CD4-positive, alpha-beta T cell treated with Interleukin-6 at 100 ng/mL for 8 hours (primary cell): ENCODE data around the gene DLX4.

Experiments
- DNase-seq: peaks from one replicate; pipeline ENCODE4 v3.0.0-alpha.2; 2020; ENCODE audit warnings: mixed read lengths, low spot score

DLX4 gene

DNA sequence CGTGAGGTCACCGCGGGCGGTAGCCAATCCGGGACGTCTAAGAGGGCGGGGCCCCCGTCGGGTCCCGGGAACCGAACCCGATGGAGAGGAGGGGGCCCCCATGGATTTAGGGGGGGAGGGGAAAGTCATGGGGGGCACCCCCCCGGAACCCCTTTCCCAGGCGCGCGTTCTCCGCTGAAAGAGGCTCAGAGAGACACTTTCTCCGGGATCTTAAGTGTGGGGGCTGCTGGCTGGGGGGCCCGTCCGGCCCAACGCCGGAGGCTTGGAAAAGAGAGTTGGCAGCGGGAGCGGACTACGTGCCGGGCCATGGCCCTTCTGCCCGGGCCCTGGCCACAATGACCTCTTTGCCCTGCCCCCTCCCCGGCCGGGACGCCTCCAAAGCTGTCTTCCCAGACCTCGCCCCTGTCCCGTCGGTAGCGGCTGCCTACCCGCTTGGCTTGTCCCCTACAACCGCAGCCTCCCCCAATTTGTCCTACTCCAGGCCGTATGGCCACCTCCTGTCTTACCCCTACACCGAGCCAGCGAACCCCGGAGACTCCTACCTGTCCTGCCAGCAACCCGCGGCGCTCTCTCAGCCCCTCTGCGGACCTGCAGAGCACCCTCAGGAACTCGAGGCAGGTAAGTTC, at the start of gene DLX4:
DLX4 (plus strand) TSS at position 57 of the 626 bp plus-strand sequence; CDS start at position 336, 279 bp downstream.
- DNase-seq: no peak

DNA sequence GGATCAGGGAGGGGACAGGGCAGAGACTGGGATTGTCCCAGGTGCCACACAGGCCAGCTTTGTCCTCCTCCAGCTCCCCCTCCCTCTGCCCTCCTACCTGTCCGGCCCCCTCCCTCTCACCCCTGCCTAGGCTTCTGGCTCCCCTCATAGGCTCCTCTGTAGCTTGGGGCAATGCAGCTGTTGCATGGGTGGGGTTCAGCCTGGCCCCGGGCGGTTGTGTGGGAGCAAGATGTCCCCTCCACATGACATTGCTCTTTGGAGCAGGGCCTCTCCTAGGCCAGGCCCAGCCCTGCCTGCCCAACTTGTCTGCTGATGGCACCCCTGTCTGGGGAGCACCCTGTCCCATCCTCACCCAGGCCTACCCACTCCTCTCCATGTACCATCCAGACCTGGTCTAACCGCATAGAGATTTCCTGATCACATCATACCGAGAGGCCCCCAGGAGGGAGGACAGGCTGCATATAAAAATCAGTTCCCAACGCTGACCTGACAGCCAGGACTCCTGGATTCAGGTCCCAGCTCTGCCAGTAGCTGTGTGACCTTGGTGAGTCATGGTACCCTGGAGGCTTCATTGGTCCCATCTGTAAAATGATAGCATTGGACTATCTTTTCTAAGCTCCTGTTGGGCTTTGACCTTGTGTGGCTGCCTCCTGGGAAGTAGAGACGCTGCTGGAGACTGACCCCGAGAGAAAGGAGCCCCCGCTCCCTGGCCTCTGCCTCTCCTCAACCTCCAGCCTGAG, 48.8 kb upstream of the DLX4 start:
- DNase-seq: no peak

DNA sequence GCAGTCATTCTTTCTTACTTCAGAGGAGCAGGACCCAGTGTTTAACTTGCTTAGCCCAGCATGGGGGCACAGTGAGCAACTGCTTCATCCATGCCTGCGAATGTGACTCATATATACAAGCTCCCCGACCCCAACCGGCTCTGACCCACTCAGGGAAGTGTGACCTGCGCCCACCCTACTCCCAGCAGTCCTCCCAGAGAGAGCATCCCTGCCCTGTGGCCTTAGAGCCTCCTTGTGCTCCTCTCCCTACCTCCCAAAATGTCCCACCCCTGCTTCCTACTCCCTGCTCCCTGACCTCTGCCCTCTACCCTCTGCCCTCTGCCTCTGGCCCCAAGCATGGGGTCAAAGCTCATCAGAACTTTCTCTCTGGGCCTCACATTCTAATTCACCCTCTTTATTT, 46.9 kb upstream of the DLX4 start:
- no peak for DNase-seq

GRCh38 chr17:49924116-49924515, 44.9 kb upstream of the DLX4 start:
- no peak for DNase-seq

DNA sequence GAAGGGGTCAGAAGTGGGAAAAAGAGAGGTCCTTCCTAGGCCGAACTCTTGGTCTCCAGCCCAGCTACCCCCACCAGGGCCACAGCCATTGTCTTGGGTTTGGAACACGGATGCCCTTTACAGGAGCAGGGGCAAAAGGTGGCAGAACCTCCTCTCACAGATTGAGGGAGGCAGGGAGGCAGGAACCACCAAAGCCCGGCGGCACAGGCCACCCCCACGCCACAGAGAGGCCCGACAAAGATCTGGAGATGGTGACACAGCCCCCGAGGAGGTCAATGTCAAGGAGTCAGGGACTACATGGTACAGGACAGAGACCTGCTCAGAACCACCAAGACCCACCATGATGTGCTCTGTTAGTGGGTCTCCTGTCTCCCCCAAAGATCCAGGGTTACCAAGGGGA, 44.4 kb upstream of the DLX4 start:
- no peak for DNase-seq

DNA sequence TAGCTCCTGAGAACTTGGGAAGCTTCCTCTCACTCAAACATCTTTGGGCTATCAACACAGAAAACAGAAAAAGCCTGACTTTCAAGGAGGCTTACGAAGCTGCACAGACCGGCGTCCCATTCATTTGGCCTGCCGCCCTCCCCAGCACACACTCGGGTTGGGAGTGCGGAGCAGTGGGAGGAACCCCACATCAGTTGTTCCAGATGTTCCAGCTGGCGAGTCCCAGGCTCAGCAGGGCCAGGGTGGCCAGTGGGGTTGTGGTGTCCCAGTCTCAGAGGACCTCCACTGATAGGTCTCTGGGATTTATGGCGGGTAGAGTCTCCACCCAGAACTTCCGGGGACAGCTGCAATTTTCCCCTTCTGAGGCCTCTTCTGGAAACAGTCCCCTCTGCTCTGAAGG, 43.1 kb upstream of the DLX4 start:
- DNase-seq: no peak

GRCh38 chr17:49926886-49927285, 42.1 kb upstream of the DLX4 start:
- no peak for DNase-seq

DNA sequence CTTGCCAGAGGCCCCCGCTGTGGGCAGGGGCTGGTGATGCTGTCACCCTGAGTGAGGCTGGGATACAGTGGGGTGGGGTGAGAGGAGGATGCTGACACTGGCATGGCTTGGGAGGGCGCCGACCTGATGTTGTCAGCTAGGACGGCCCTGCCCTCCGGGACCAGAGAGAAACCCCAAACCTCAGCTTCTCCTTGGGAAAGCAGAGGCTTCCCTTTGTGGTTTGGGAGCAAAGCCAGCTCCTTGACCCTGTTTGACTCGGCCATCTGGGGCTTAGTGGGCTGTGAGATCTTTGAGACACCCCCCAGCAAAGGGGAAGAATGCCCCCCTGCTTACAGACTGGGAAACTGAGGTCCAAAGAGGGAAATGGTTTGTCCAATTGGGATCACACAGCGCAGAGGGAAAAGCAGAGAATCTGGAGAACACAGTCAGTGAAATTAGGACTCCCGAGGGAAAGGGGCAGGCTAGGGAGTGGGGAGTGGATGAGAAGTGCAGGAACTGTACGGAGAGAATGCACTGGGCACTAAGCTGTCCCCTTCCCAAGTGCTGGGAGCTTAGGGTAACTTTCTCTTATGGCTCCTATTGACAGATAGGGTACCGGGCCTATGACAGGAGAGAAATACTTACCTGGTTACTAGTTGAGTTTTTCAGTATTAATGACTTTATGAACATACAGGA, 40.7 kb upstream of the DLX4 start:
- no peak for DNase-seq

- no peak for DNase-seq
These were observed 40.0 kb upstream of the DLX4 start for GRCh38 chr17:49928837-49929475.

DNA sequence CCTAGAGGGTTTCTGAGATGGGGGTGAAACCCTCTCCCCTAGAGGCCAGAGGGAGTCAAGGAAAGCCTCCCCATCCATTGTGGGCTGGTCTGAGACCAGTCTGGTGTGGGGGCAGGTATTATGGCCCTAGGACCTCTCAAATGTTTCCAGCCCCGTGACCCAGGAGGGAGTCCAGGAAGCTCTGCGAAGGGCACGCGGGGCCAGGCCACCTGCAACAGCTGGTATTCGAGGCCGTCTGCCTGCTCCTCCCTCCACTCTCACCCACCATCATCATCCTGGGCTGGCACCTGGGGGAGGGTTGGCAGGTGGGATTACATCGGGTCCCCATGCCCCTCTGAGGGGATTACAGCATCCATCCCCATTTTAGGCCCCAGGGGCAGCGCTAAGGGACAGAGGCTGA, 38.1 kb upstream of the DLX4 start:
- DNase-seq: no peak

GRCh38 chr17:49931416-49932137, 37.4 kb upstream of the DLX4 start:
- no peak for DNase-seq

DNA sequence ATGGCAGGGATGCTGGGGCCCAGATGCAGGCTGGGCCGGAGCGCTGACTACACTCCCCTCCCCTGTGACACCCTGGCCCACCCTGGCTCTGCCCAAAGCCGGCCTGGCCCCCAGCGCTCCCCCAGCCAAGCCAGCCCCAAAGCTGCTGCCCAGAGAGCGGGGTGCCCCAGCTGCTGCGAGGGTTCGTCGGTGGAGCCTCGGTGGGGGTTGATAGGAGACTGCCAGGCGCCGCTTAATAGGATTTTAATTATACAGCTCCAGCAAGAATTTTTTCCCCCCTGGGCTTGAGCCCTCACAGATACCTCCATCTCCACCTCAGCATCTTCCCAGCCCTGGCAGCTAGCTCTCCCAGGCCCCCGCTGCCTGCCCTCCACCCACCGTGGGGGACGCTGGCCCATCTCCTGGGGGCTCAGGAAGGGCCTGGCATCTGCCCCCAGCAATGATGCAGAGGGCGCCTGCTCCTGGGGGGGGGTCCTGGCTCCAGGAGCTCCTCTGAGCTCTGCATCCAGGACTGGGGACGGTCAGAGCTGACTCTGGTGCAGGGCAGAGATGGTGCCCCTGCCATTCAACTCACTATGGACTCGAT, 36.8 kb upstream of the DLX4 start:
- DNase-seq: no peak

DNA sequence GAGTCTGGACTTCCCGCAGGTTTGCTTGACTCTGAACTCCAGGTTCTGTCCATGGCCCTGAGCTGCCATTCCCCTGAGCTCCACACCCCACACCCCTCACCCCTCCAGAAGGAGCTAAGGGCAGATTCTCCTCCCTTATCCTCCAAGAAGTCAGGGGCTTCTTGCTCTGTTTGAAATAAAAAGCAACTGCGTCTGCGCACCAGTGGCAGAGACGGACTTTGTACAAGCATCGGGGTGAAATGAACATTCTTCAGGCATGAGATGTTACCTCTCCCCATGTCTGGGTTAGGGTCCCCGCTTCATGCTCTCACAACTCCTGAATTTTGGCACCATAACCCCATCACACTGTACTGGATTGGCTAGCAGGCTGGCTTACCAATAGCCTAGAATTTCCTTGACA, 36.1 kb upstream of the DLX4 start:
- DNase-seq: no peak

GRCh38 chr17:49935526-49936210, 33.3 kb upstream of the DLX4 start:
- DNase-seq: no peak

GRCh38 chr17:49936386-49936785, 32.6 kb upstream of the DLX4 start:
- no peak for DNase-seq

- no peak for DNase-seq
These were observed 29.7 kb upstream of the DLX4 start for GRCh38 chr17:49939318-49939717.

- no peak for DNase-seq
These were observed 27.6 kb upstream of the DLX4 start for GRCh38 chr17:49941427-49941826.

DNA sequence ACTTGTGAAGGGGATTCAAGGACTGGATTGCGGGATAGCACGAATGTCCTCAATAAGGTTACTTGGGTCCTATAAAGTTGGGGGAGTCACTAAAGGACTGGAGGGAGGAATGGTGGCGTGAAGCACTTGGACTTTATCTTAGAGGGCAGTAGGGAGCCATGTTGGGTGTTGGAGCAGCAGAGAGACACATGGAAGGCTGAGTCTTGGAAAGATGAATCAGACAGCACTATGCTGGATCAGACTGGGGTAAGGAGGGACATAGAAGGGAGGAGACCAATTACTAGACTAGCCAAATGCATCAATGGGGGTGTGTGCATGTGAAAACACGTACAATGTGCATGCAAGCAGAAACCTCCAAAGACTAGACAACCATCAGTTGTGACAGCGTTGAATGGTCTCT, 26.0 kb upstream of the DLX4 start:
- DNase-seq: no peak

GRCh38 chr17:49944273-49944870, 24.6 kb upstream of the DLX4 start:
- DNase-seq: no peak

DNA sequence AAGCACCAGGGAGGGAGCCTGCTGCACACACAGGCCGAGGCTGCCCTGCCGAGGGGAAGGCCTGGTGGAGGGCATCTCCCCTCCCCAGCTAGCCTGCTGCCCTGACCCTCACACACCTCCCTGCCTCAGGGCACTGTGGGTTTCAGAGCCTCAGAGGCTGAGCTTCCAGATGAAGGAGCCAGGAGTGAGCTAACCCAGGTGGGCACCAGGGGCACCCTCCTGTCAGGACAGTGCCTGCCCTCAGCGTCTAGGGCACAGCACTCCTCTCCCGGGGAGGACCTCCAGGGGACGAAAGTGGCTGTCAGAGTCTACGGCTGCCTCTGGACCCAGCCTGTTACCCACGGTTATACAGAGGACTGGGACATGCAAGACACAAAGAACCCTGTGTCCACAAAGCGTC, 22.8 kb upstream of the DLX4 start:
- DNase-seq: no peak
